OCI-LY1 (cell line): Measurements from ENCODE around the gene DOCK1.

ENCODE experiments used
- H2AFZ ChIP-seq: fragments of 200-600 bp; sonication (generic), shearing (Covaris generic); 2 replicates; pipeline ENCODE4 v1.6.0; 2014; ENCODE audit warnings: antibody characterized with exemption, mild to moderate bottlenecking, low read length
- H3F3A ChIP-seq: fragments of 200-600 bp; sonication (generic), shearing (Covaris generic); 2 replicates; pipeline ENCODE4 v1.6.0; 2014; ENCODE audit warnings: mild to moderate bottlenecking, antibody characterized with exemption, low read length, moderate library complexity; ENCODE audit not compliant: insufficient read depth
- H3K27ac ChIP-seq: fragments of 200-600 bp; sonication (generic); 2 replicates; pipeline ENCODE4 v1.5.1; 2014; ENCODE audit warnings: low read length, mixed run types, mild to moderate bottlenecking, low read depth; ENCODE audit not compliant: poor library complexity, severe bottlenecking
- H3K27me3 ChIP-seq: fragments of 200-600 bp; sonication (generic); 2 replicates; pipeline ENCODE4 v1.6.0; 2014; ENCODE audit warnings: antibody characterized with exemption, mild to moderate bottlenecking, low read length, moderate library complexity; ENCODE audit not compliant: insufficient read depth
- H3K36me3 ChIP-seq: fragments of 200-600 bp; sonication (generic); 2 replicates; pipeline ENCODE4 v1.6.1; 2014; ENCODE audit warnings: mild to moderate bottlenecking, antibody characterized with exemption, low read length, moderate library complexity, mixed read lengths; ENCODE audit not compliant: insufficient read depth
- H3K4me1 ChIP-seq: fragments of 200-600 bp; sonication (generic); 2 replicates; pipeline ENCODE4 v1.5.1; 2014; ENCODE audit warnings: mild to moderate bottlenecking, low read length, moderate library complexity; ENCODE audit not compliant: insufficient read depth, severe bottlenecking
- H3K4me2 ChIP-seq: fragments of 200-600 bp; sonication (generic), shearing (Covaris generic); 2 replicates; pipeline ENCODE4 v1.6.1; 2014; ENCODE audit warnings: low read length
- H3K4me3 ChIP-seq: fragments of 200-600 bp; sonication (generic); 2 replicates; pipeline ENCODE4 v1.5.1; 2014; ENCODE audit warnings: low read length, low read depth, mild to moderate bottlenecking, mixed read lengths; ENCODE audit not compliant: poor library complexity, severe bottlenecking
- H3K79me2 ChIP-seq: fragments of 200-600 bp; shearing (Covaris generic); 2 replicates; pipeline ENCODE4 v1.6.1; 2016; ENCODE audit warnings: mixed run types, low read length, mixed read lengths; ENCODE audit not compliant: insufficient read depth
- H3K9ac ChIP-seq: fragments of 200-600 bp; sonication (generic), shearing (Covaris generic); 2 replicates; pipeline ENCODE4 v1.6.1; 2014; ENCODE audit warnings: mild to moderate bottlenecking, low read length, mixed read lengths
- H3K9me2 ChIP-seq: fragments of 200-600 bp; sonication (generic), shearing (Covaris generic); 2 replicates; pipeline ENCODE4 v1.6.1; 2014; ENCODE audit warnings: low read depth, mild to moderate bottlenecking, low read length, mixed read lengths
- H3K9me3 ChIP-seq: fragments of 200-600 bp; shearing (Covaris generic); 2 replicates; pipeline ENCODE4 v1.6.1; 2014; ENCODE audit warnings: low read length, mixed read lengths
- H4K20me1 ChIP-seq: fragments of 200-600 bp; sonication (generic), shearing (Covaris generic); 2 replicates; pipeline ENCODE4 v1.6.0; 2016; ENCODE audit warnings: mild to moderate bottlenecking, low read length; ENCODE audit not compliant: insufficient read depth
- EZH2 ChIP-seq: fragments of 200-600 bp; sonication (generic), shearing (Covaris generic); IDR thresholded peaks from 2 replicates; pipeline ENCODE4 v1.8.0; 2017; ENCODE audit warnings: borderline replicate concordance, mixed run types, mild to moderate bottlenecking, antibody characterized with exemption, low read length, moderate library complexity, mixed read lengths
- TF ChIP-seq, protein P1 (sequence below): fragments of 200-600 bp; sonication (generic), shearing (Covaris generic); IDR thresholded peaks from 2 replicates; pipeline ENCODE4 v1.5.1; 2017; ENCODE audit warnings: mild to moderate bottlenecking, antibody characterized with exemption, low read length, moderate library complexity, mixed read lengths

Gene DOCK1

DNA sequence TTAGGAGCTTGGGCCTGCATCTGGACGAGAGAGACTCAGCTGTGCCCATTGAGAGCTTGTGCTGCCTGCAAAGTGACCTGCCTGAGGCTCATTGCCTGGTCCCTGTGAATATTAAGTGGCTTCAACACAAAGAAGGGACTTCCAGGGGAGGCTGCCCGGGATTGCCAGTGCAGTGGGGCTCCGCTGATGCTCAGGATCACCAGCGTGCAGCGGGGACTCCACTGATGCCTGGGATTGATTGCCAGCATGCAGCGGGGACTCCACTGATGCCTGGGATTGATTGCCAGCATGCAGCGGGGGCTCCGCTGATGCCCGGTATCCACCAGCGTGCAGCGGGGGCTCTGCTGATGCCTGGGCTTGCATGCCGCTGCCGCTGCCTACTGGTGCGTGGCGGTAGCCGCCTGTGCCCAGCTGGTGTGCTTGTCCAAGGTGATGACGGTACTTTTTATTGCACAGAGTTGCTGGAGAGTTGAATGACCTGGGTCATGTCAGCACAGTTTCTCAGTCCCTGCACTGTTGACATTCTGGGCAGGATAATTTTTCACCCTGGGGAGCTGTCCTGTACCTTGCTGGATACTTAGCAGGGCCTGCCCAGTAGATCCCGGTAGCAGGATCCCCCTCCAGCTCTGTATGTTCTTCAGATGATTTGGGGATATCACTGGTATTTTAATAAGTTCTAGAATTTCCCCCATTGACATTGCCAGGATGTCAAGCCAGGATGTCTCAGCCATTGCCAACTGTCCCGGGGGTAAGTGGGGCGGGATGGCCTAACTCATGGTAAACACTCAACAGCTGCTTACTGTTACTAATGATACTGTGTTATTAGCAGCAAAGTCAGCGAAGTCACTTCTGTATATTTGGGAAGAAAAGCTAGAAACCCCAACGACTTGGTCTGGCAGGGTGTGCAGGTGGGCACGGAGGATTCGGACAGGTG lies 13.0 kb downstream of the DOCK1 start:
- Histone ChIP-seq H3K79me2 (no peaks in the 10 kb centered on the region), H3K9me2 (no peaks in the 10 kb centered on the region), H3F3A (no peaks in the 10 kb centered on the region), H3K4me3 (no peak overlapping the region), H2AFZ (no peak overlapping the region), H3K36me3 (no peaks in the 10 kb centered on the region), H3K27ac (no peak overlapping the region), H3K4me1 (no peaks in the 10 kb centered on the region), H4K20me1 (no peaks in the 10 kb centered on the region), H3K4me2 (no peak overlapping the region), H3K27me3 (no peaks in the 10 kb centered on the region), H3K9ac (no peak overlapping the region), H3K9me3 (no peaks in the 10 kb centered on the region)
- no peak for TF ChIP-seq EZH2
- TF ChIP-seq, protein P1, sequence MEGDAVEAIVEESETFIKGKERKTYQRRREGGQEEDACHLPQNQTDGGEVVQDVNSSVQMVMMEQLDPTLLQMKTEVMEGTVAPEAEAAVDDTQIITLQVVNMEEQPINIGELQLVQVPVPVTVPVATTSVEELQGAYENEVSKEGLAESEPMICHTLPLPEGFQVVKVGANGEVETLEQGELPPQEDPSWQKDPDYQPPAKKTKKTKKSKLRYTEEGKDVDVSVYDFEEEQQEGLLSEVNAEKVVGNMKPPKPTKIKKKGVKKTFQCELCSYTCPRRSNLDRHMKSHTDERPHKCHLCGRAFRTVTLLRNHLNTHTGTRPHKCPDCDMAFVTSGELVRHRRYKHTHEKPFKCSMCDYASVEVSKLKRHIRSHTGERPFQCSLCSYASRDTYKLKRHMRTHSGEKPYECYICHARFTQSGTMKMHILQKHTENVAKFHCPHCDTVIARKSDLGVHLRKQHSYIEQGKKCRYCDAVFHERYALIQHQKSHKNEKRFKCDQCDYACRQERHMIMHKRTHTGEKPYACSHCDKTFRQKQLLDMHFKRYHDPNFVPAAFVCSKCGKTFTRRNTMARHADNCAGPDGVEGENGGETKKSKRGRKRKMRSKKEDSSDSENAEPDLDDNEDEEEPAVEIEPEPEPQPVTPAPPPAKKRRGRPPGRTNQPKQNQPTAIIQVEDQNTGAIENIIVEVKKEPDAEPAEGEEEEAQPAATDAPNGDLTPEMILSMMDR: no peak

DNA sequence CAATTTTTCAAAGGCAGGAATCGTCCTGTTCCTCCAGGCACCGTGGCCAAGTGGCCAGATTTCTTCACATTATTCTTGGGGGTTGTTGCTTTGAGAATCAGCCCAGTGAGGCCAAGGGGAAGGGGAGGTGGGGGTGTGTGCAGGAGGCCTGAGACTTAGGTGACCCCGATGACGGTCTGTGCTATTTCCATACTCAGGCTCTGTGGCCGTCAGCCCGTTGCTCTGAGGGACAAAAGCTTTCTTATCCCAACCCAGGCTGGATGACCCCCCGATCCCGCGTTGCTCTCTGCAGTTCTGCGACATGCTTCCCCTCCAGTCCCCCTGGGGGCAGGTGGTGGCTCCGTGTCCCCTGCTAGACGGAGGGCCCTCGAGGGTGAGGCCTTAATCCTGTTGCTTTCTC lies 14.2 kb downstream of the DOCK1 start:
- Histone ChIP-seq H3K27ac (no peak overlapping the region), H3K79me2 (no peaks in the 10 kb centered on the region), H3F3A (no peaks in the 10 kb centered on the region), H4K20me1 (no peaks in the 10 kb centered on the region), H3K4me1 (no peaks in the 10 kb centered on the region), H2AFZ (no peak overlapping the region), H3K36me3 (no peaks in the 10 kb centered on the region), H3K9ac (no peak overlapping the region), H3K27me3 (no peaks in the 10 kb centered on the region), H3K9me3 (no peaks in the 10 kb centered on the region), H3K4me3 (no peak overlapping the region), H3K9me2 (no peaks in the 10 kb centered on the region), H3K4me2 (no peak overlapping the region)
- TF ChIP-seq, protein P1: no peak
- TF ChIP-seq EZH2: no peak

DNA sequence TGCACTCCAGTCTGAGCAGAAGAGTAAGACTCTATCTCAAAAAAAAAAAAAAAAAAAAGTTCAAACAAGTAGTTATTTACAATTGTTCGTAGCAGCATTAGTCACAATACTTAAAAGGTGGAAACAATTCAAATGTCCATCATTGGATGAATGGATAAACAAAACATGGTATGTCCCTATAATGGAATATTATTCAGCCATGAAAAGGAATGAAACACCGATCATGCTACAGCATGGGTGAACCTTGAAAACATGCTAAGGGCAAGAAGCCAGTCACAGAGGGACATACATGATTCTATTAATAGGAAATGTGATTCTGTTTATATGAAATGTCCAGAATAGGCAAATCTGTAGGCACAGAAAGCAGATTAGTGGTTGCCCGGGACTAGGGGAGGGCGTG lies 15.9 kb downstream of the DOCK1 start:
- H3F3A ChIP-seq: no peaks in the 10 kb centered on the region
- no peaks in the 10 kb centered on the region for H3K27me3 ChIP-seq
- H3K9me3 ChIP-seq: no peaks in the 10 kb centered on the region
- H3K4me2 ChIP-seq: no peak overlapping the region
- H3K36me3 ChIP-seq: no peaks in the 10 kb centered on the region
- no peaks in the 10 kb centered on the region for H3K79me2 ChIP-seq
- H3K9ac ChIP-seq: no peak overlapping the region
- TF ChIP-seq EZH2: no peak
- TF ChIP-seq, protein P1: no peak
- H3K27ac ChIP-seq: no peak overlapping the region
- no peak overlapping the region for H2AFZ ChIP-seq
- H4K20me1 ChIP-seq: no peaks in the 10 kb centered on the region
- H3K9me2 ChIP-seq: no peaks in the 10 kb centered on the region
- no peak overlapping the region for H3K4me3 ChIP-seq
- no peaks in the 10 kb centered on the region for H3K4me1 ChIP-seq
